Thoracic aorta (tissue), 2 donors: ENCODE measurements around the gene TRIM28. TPM values are rescaled to one million over a fixed set of nuclear protein-coding genes. Genes with fewer than 3 reads are reported as not detected.
"Not testable (repeated sequence)": the region's sequence is repeated elsewhere in the genome, so short reads cannot be mapped to it uniquely, and the experiment has no call there.

Experiments
- ATAC-seq: fragments of 150-250 bp; one replicate; pipeline ENCODE4 v1.8.0; 2017; ENCODE audit warnings: low read depth; ENCODE audit not compliant: insufficient number of reproducible peaks, low FRiP score
- DNase-seq: peaks from one replicate; pipeline ENCODE4 v3.0.0-alpha.2; 2020; ENCODE audit warnings: low spot score
- H3K27ac ChIP-seq, 2 donors: fragments of 200-600 bp; sonication (generic); 1 replicate in 1 of 2; 2 replicates in 1 of 2; pipeline ENCODE4 v1.5.1; 2016; ENCODE audit warnings: mild to moderate bottlenecking in 2 of 2, moderate library complexity in 2 of 2
- H3K27me3 ChIP-seq: fragments of 200-600 bp; sonication (generic); replicated peaks from 2 replicates; pipeline ENCODE4 v1.6.0; 2016; ENCODE audit warnings: mild to moderate bottlenecking; ENCODE audit not compliant: insufficient read depth
- H3K36me3 ChIP-seq: fragments of 200-600 bp; sonication (generic); one replicate; pipeline ENCODE4 v1.5.1; 2016
- H3K4me1 ChIP-seq, 2 donors: fragments of 200-600 bp; sonication (generic); 1 replicate in 1 of 2; 2 replicates in 1 of 2; pipeline versions ENCODE4 v1.5.1 to v1.6.0; 2016; ENCODE audit warnings: low read depth in 2 of 2, mild to moderate bottlenecking in 1 of 2; ENCODE audit not compliant: control insufficient read depth in 1 of 2
- H3K4me3 ChIP-seq: fragments of 200-600 bp; sonication (generic); 2 replicates; pipeline ENCODE4 v1.5.1; 2016; ENCODE audit warnings: mild to moderate bottlenecking
- H3K9me3 ChIP-seq: fragments of 200-600 bp; sonication (generic); 2 replicates; pipeline ENCODE4 v1.5.1; 2016
- total RNA-seq, 2 donors: library from RNA; depleted of rRNA; stranded (reverse); fragments of >200 nt; gene quantifications; one replicate each; pipeline versions ENCODE4 v1.1.0 to v1.2.3, GENCODE V29; 2016
- TF ChIP-seq, protein P1 (sequence below): fragments of 200-600 bp; sonication (generic); IDR thresholded peaks from one replicate; pipeline ENCODE4 v1.5.1; 2019; ENCODE audit warnings: antibody characterized with exemption

The TRIM28 gene
- total RNA-seq, 2 donors from 2014 or later, result 192 to 204 TPM

DNA sequence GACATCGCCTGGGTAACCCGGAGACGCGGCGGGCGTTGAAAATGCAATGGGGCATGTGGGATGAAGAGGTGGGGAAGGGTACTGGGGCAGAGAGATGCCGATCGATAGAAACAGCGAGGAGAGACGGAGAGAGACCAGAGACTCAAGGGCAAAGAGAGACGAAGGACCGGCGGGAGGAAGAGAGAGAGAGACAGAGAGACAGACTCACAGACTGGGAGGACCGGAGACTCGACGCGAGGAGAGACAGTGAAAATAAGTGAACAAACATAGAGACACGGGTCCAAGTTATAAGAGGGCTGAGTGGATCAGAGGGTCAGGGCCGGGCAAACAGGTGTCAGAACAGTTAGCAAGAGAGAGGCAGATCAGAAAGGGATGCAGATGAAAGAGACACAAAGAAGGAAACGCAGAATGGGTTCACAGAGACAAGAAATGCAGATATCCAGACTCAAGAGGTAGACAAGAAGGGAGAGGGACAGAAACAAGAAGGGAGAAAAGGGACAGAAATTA, 29.8 kb downstream of the TRIM28 start:
- Histone ChIP-seq H3K27ac (peak overlapping the region; percentile 98 to 99), H3K4me3 (peak overlapping the region; percentile 96), H3K4me1 (peaks cover 13 to 25% of the 10 kb centered on the region in 2 donors), H3K9me3 (no peaks in the 10 kb centered on the region), H3K36me3 (peaks cover 20% of the 10 kb centered on the region), H3K27me3 (no peaks in the 10 kb centered on the region)
- ATAC-seq (no peak), DNase-seq (no peak)
- TF ChIP-seq, protein P1, sequence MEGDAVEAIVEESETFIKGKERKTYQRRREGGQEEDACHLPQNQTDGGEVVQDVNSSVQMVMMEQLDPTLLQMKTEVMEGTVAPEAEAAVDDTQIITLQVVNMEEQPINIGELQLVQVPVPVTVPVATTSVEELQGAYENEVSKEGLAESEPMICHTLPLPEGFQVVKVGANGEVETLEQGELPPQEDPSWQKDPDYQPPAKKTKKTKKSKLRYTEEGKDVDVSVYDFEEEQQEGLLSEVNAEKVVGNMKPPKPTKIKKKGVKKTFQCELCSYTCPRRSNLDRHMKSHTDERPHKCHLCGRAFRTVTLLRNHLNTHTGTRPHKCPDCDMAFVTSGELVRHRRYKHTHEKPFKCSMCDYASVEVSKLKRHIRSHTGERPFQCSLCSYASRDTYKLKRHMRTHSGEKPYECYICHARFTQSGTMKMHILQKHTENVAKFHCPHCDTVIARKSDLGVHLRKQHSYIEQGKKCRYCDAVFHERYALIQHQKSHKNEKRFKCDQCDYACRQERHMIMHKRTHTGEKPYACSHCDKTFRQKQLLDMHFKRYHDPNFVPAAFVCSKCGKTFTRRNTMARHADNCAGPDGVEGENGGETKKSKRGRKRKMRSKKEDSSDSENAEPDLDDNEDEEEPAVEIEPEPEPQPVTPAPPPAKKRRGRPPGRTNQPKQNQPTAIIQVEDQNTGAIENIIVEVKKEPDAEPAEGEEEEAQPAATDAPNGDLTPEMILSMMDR, result no peak

DNA sequence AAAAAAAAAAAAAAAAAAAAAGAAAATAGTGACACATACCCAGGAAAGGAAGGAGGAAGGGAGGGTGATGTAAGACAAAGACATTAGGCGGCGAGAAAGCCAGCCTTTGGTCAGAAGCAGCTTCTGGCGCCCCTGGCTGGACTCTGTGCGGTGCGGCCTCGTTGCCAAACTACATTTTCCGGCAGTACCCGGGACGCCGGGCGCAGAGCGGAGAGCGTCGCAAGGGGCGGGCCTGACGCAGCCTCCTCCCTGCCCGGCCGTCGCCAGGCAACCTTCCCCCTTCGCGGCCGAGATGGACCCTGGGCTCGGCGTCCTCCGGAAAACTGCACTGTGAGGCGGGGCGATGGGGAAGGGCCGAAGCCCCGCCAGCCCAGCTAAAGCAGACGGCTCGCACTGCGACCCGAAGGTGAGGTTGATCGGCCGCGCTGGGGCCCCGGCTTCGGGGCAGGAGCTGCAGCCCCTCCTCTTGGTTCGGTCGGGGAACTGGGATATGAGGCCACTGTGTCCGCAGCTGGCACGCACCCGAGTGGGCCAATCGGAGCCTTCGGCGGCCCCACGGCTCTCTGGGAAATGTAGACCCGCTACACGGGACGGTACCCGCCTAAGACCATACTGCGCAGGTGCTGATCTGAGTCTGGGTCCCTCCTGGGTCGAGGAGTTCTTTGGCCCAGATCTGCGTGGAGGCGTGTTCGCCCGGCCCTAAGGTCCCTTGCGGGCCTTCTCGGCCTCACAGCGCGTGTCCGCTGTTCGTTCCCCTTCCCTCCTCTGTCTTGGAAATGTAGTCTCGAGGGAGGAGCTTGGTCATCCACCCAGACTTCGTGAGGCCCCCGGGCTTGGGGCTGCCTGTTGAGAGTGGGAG, 31.5 kb downstream of the TRIM28 start:
- Histone ChIP-seq H3K4me3 (peak overlapping the region; percentile 96), H3K36me3 (peaks cover 6% of the 10 kb centered on the region), H3K4me1 (peaks cover 13 to 25% of the 10 kb centered on the region in 2 donors), H3K9me3 (no peaks in the 10 kb centered on the region), H3K27ac (peak overlapping the region; percentile 78 to 99), H3K27me3 (no peaks in the 10 kb centered on the region)
- peak; percentile 25 for ATAC-seq
- DNase-seq, result peak; percentile 71
- TF ChIP-seq, protein P1, result no peak

DNA sequence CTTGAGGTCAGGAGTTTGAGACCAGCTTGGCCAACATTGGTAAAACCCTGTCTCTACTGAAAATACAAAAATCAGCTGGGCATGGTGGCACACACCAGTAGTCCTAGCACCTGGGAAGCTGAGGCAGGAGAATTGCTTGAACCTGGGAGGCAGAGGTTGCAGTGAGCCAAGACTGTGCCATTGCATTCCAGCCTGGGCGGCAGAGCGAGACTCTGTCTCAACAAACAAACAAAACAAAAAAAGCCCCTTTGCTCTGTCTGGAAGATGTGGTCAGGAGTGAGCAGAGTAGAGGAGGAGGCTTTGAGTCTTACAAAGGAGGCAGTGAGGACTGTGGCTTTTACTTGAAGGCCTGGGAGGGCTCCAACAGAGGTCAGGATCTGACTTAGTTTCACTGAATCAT, 33.7 kb downstream of the TRIM28 start:
- not testable (repeated sequence) for H3K9me3 ChIP-seq, H3K36me3 ChIP-seq, H3K4me3 ChIP-seq, DNase-seq, ATAC-seq, H3K27ac ChIP-seq, H3K27me3 ChIP-seq
- peaks cover 12 to 14% of the 10 kb centered on the region in 2 donors for H3K4me1 ChIP-seq

DNA sequence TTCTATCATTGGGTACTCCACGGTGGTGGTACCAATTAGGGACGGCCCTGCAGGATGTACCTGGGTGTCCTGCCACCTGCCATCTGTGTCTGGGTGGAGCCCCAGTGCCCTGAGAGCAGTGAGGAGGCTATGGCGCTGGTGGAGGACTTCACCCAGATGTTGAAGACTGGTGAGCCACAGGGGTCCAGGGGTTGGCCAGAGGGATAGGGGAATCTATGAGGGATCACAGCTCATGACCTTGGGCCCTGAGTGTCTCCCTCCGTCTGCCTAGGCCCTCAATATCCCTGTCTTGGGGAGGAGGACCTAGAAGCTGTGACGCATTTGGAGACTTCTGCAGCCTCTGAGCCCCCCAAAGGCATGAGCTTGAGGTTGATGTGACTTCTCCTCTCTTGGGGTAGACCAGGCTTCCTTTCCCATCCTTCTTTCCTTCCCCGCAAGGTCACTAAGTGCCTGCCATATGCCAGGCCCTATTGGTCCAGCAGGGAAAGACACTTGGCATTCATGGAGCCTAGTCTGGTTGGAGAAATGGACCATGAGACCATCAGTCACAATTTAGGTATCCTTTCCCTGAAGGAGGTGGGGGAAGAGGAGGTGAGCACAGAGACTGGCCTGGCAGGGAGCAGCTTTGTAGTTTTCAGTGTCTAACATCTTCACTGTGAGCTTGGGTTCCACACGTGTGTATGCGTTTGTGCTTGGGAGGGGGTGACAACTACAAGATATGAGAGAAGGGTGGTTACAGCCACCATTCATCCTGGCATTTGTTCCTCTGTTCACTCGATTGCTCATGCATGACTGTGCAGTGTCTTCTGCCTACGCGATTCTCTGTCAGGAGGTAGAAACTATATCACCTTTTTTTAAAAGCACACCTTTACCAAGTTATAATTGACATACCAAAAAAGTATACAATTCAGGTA, 34.4 kb downstream of the TRIM28 start:
- H3K4me1 ChIP-seq, result peaks cover 12 to 14% of the 10 kb centered on the region in 2 donors
- no peak overlapping the region for H3K4me3 ChIP-seq
- H3K9me3 ChIP-seq, result no peaks in the 10 kb centered on the region
- DNase-seq (no peak), ATAC-seq (no peak)
- no peaks in the 10 kb centered on the region for H3K27me3 ChIP-seq
- peaks cover 7% of the 10 kb centered on the region for H3K36me3 ChIP-seq
- H3K27ac ChIP-seq, result no peak overlapping the region
- TF ChIP-seq, protein P1, result no peak

DNA sequence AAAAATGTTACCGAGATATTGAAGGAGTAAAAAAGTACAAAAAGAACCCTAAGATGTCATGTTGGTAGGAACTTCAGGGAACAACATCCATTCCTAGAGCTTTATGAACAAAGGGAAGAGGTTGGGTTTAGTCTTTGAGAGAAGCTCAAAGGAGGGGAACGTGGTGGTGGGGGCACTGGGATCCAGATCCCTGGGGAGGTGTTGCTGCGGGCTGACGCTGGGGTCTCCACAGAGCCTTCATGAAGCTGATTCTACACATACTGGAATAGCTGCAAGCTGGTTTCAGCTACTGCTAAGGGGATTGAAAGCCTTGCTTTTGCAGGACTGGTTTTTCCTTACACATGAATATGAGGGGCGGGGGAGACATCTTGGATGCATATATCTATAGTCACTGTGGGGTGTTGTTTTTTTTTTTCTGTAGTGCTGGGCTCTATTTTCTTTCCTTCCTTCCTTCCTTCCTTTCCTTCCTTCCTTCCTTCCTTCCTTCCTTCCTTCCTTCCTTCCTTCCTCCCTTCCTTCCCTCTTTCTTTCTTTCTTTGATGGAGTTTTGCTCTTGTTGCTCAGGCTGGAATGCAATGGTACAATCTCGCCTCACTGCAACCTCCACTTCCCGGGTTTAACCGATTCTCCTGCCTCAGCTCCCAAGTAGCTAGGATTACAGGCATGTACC, 35.7 kb downstream of the TRIM28 start:
- H3K9me3 ChIP-seq, result no peaks in the 10 kb centered on the region
- ATAC-seq (no peak), DNase-seq (no peak)
- TF ChIP-seq, protein P1, result no peak
- no peak overlapping the region for H3K27ac ChIP-seq
- no peak overlapping the region for H3K4me3 ChIP-seq
- H3K4me1 ChIP-seq, result peaks cover 2 to 10% of the 10 kb centered on the region in 2 donors
- peaks cover 11% of the 10 kb centered on the region for H3K36me3 ChIP-seq
- no peaks in the 10 kb centered on the region for H3K27me3 ChIP-seq
